Body of pancreas (tissue), 4 donors: ENCODE data around the gene ZNF605.

Experiments used
- CTCF ChIP-seq, 7 experiments: fragments of 450-650 bp in 4 of 7; fragments of 200-600 bp in 3 of 7; sonication (generic) in 3 of 7; IDR thresholded peaks; one replicate each; pipeline ENCODE4 v1.5.1; 2016 to 2019; ENCODE audit warnings: antibody characterized with exemption in 7 of 7
- POLR2A ChIP-seq, 3 donors: fragments of 450-650 bp; IDR thresholded peaks; one replicate each; pipeline ENCODE4 v1.6.1; 2016; ENCODE audit warnings: antibody characterized with exemption in 3 of 3, mild to moderate bottlenecking in 2 of 3

- no peak for TF ChIP-seq CTCF (IDR thresholded peaks at IDR 0.05)
- no peak for TF ChIP-seq POLR2A (IDR thresholded peaks at IDR 0.05)
Observed at GRCh38 chr12:132967736-132968135, 11.6 kb upstream of the ZNF605 start.
